GM12878 (cell line): Measurements from ENCODE around the gene GUK1. TPM values are rescaled to one million over a fixed set of nuclear protein-coding genes. Genes with fewer than 3 reads are reported as not detected.

ENCODE experiments used
- ATF7 ChIP-seq: fragments of 450-650 bp; IDR thresholded peaks from 2 replicates; pipeline ENCODE4 v1.6.1; 2016; ENCODE audit warnings: low read depth, mild to moderate bottlenecking
- BACH1 ChIP-seq: fragments of 450-650 bp; IDR thresholded peaks from 2 replicates; pipeline ENCODE4 v1.6.1; 2017; ENCODE audit warnings: mild to moderate bottlenecking, borderline replicate concordance
- BHLHE40 ChIP-seq, 2 experiments: fragments of 450-650 bp in 1 of 2; IDR thresholded peaks; 2 replicates each; pipeline ENCODE4 v1.6.1; 2011 to 2017; ENCODE audit warnings: low read depth in 2 of 2, borderline replicate concordance in 1 of 2, improper control_type of control experiment in 1 of 2, low read length in 1 of 2, mild to moderate bottlenecking in 1 of 2
- CBX5 ChIP-seq: sonication (generic); IDR thresholded peaks from 2 replicates; pipeline ENCODE4 v1.6.1; 2016; ENCODE audit warnings: low read depth, moderate library complexity, mild to moderate bottlenecking, inconsistent platforms
- CHD4 ChIP-seq: fragments of 200-600 bp; sonication (generic); IDR thresholded peaks from 2 replicates; pipeline ENCODE4 v1.6.1; 2016; ENCODE audit warnings: mild to moderate bottlenecking
- CREB1 ChIP-seq: IDR thresholded peaks from 2 replicates; pipeline ENCODE4 v1.6.1; 2012; ENCODE audit warnings: low read depth, mild to moderate bottlenecking, inconsistent platforms
- JUND ChIP-seq: IDR thresholded peaks from 2 replicates; pipeline ENCODE4 v1.6.1; 2012; ENCODE audit warnings: low read depth, mild to moderate bottlenecking, low read length, improper control_type of control experiment, moderate library complexity
- KDM1A ChIP-seq: fragments of 200-600 bp; sonication (generic); IDR thresholded peaks from 2 replicates; pipeline ENCODE4 v1.6.1; 2016; ENCODE audit warnings: borderline replicate concordance
- MXI1 ChIP-seq: fragments of 150-350 bp; IDR thresholded peaks from 2 replicates; pipeline ENCODE4 v1.6.1; 2011; ENCODE audit warnings: low read depth, mild to moderate bottlenecking, inconsistent platforms, low read length, improper control_type of control experiment
- NBN ChIP-seq: fragments of 450-650 bp; IDR thresholded peaks from 2 replicates; pipeline ENCODE4 v1.6.1; 2016
- NFYB ChIP-seq: IDR thresholded peaks from 2 replicates; pipeline ENCODE4 v1.6.1; 2011; ENCODE audit warnings: low read depth, mild to moderate bottlenecking, low read length, improper control_type of control experiment, moderate library complexity; ENCODE audit not compliant: insufficient read depth
- NR2F1 ChIP-seq: fragments of 450-650 bp; conservative IDR thresholded peaks from 2 replicates; pipeline ENCODE4 v1.6.1; 2017; ENCODE audit warnings: mild to moderate bottlenecking
- PAX8 ChIP-seq: fragments of 450-650 bp; IDR thresholded peaks from 2 replicates; pipeline ENCODE4 v1.6.1; 2017; ENCODE audit warnings: mild to moderate bottlenecking, moderate library complexity
- PML ChIP-seq: IDR thresholded peaks from 2 replicates; pipeline ENCODE4 v1.6.1; 2012; ENCODE audit warnings: low read length, inconsistent platforms
- RUNX3 ChIP-seq: IDR thresholded peaks from 2 replicates; pipeline ENCODE4 v1.6.1; 2012; ENCODE audit warnings: low read length, inconsistent platforms
- SMAD5 ChIP-seq: IDR thresholded peaks from 2 replicates; pipeline ENCODE4 v1.6.1; 2016; ENCODE audit warnings: antibody characterized with exemption, low read depth
- SREBF1 ChIP-seq: IDR thresholded peaks from 2 replicates; pipeline ENCODE4 v1.6.1; 2012; ENCODE audit warnings: mild to moderate bottlenecking, low read length
- SREBF2 ChIP-seq: IDR thresholded peaks from 2 replicates; pipeline ENCODE4 v1.6.1; 2012; ENCODE audit warnings: mild to moderate bottlenecking, low read length
- YBX1 ChIP-seq: fragments of 450-650 bp; IDR thresholded peaks from 2 replicates; pipeline ENCODE4 v1.6.1; 2016; ENCODE audit warnings: antibody characterized with exemption
- polyA plus RNA-seq, 11 experiments: library from polyadenylated mRNA; depleted of rRNA in 4 of 11; unstranded in 6 of 11; stranded (reverse) in 5 of 11; fragments of >200 nt; fragmentation: Nextera tagmentation in 4 of 11; fragmentation: Illumina TruSeq in 1 of 11; extraction: Ambion mirVana in 4 of 11; extraction: Trizol in 1 of 11; gene quantifications; 1 replicate in 1 of 11; 2 replicates in 10 of 11; pipeline versions ENCODE4 v1.2.1 to v1.2.3, GENCODE V29; 2011 to 2016; ENCODE audit warnings: inconsistent platforms in 2 of 11, missing spikeins in 2 of 11, low read depth in 1 of 11
- total RNA-seq, 4 experiments: library from RNA; depleted of rRNA in 3 of 4; stranded (reverse); fragments of >200 nt in 3 of 4; fragmentation: Illumina TruSeq in 1 of 4; extraction: Trizol in 1 of 4; gene quantifications; 2 replicates each; pipeline versions ENCODE4 v1.2.1 to v1.2.3, GENCODE V29; 2013 to 2021
- TF ChIP-seq, protein P1 (sequence below): fragments of 450-650 bp; IDR thresholded peaks from 2 replicates; pipeline ENCODE4 v1.6.1; 2018; ENCODE audit warnings: borderline replicate concordance, mild to moderate bottlenecking; ENCODE audit not compliant: partially characterized antibody
- TF ChIP-seq, protein P2 (sequence below): fragments of 450-650 bp; IDR thresholded peaks from 2 replicates; pipeline ENCODE4 v1.6.1; 2016; ENCODE audit warnings: mild to moderate bottlenecking
- TF ChIP-seq, protein P3 (sequence below): IDR thresholded peaks from 2 replicates; pipeline ENCODE4 v1.6.1; 2011; ENCODE audit warnings: borderline replicate concordance, low read depth, mild to moderate bottlenecking, moderate library complexity, low read length; ENCODE audit not compliant: insufficient read depth, poor library complexity, severe bottlenecking
- TF ChIP-seq, protein P4 (sequence below): IDR thresholded peaks from 2 replicates; pipeline ENCODE4 v1.6.1; 2011; ENCODE audit warnings: mild to moderate bottlenecking, low read depth, low read length, moderate library complexity; ENCODE audit not compliant: insufficient replicate concordance
- TF ChIP-seq, protein P5 (sequence below): IDR thresholded peaks from 2 replicates; pipeline ENCODE4 v1.6.1; 2011; ENCODE audit warnings: low read depth, mild to moderate bottlenecking, low read length, moderate library complexity, borderline replicate concordance; ENCODE audit errors: extremely low read depth

Gene GUK1
- total and polyA plus RNA-seq, 10 of the 15 experiments (the other 5 are each of a cell fraction or from before 2014, with no cell fraction given): 6.3 to 357 (median 203) TPM

DNA sequence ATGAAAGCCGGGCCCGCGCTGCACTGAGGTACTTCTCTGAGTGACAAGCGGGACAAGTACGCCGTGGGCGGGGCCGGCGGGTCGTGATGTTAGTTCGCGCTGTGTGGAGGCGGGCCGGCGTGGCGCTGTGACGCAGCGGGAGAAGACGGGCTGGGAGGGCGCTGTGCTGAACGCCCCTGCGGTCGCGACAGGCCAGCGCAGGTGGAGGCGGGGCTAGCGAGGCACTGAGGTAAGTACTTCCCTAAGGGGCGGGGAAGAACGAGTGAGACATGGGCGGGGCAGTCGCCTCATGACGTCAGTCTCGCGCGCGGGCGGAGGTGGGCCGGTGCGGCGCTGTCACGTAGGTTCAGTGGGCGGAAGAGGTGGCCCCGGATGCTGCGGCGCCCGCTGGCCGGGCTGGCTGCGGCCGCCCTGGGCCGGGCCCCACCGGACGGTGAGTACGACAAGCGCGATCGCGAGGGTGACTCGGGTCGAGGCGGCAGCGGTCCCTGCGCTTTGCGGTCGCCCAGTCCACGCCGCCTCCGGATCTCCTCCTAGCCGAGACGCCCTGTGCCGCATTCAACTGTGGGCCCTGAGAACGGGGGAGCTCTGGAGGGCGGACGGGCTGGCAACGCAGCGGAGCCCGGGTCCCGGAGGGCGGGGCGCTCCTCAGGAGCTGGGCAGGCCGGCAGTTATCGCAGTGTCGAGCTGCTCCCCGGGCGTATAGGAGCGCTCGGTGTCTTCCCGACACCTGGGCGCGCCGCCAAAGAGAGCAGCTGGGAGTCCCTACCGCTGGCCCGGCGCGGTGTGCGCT lies at the start of gene GUK1 (continued):
- TF ChIP-seq, protein P1, sequence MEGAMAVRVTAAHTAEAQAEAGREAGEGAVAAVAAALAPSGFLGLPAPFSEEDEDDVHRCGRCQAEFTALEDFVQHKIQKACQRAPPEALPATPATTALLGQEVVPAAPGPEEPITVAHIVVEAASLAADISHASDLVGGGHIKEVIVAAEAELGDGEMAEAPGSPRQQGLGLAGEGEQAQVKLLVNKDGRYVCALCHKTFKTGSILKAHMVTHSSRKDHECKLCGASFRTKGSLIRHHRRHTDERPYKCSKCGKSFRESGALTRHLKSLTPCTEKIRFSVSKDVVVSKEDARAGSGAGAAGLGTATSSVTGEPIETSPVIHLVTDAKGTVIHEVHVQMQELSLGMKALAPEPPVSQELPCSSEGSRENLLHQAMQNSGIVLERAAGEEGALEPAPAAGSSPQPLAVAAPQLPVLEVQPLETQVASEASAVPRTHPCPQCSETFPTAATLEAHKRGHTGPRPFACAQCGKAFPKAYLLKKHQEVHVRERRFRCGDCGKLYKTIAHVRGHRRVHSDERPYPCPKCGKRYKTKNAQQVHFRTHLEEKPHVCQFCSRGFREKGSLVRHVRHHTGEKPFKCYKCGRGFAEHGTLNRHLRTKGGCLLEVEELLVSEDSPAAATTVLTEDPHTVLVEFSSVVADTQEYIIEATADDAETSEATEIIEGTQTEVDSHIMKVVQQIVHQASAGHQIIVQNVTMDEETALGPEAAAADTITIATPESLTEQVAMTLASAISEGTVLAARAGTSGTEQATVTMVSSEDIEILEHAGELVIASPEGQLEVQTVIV: peak; percentile 20
- TF ChIP-seq, protein P2, sequence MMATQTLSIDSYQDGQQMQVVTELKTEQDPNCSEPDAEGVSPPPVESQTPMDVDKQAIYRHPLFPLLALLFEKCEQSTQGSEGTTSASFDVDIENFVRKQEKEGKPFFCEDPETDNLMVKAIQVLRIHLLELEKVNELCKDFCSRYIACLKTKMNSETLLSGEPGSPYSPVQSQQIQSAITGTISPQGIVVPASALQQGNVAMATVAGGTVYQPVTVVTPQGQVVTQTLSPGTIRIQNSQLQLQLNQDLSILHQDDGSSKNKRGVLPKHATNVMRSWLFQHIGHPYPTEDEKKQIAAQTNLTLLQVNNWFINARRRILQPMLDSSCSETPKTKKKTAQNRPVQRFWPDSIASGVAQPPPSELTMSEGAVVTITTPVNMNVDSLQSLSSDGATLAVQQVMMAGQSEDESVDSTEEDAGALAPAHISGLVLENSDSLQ: peak; percentile 98
- TF ChIP-seq PML: no peak; the same call in 1 of the 2 replicates
- no peak for TF ChIP-seq SMAD5
- peak; percentile 59 to 71; a peak in 3 of 4 replicates for TF ChIP-seq BHLHE40 (IDR thresholded peaks at IDR 0.05; ENCODE audit: borderline replicate concordance in 1 of 2, low read depth in 2 of 2, low read length in 1 of 2)
- TF ChIP-seq NFYB: peak; percentile 60; the same call in 1 of the 2 replicates
- peak; percentile 97 for TF ChIP-seq CREB1
- TF ChIP-seq BACH1: peak; percentile 100
- peak; percentile 47; the same call in 1 of the 2 replicates for TF ChIP-seq MXI1
- TF ChIP-seq PAX8: no peak
- no peak for TF ChIP-seq YBX1
- TF ChIP-seq SREBF1: no peak
- TF ChIP-seq, protein P3, sequence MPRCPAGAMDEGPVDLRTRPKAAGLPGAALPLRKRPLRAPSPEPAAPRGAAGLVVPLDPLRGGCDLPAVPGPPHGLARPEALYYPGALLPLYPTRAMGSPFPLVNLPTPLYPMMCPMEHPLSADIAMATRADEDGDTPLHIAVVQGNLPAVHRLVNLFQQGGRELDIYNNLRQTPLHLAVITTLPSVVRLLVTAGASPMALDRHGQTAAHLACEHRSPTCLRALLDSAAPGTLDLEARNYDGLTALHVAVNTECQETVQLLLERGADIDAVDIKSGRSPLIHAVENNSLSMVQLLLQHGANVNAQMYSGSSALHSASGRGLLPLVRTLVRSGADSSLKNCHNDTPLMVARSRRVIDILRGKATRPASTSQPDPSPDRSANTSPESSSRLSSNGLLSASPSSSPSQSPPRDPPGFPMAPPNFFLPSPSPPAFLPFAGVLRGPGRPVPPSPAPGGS: no peak
- TF ChIP-seq CHD4: no peak
- no peak for TF ChIP-seq SREBF2
- peak; percentile 71 for TF ChIP-seq RUNX3
- TF ChIP-seq JUND: 0 out of 2 replicates have a peak, but pooled peaks have one; percentile 14
- no peak for TF ChIP-seq CBX5
- TF ChIP-seq ATF7: peak; percentile 95
- TF ChIP-seq, protein P4, sequence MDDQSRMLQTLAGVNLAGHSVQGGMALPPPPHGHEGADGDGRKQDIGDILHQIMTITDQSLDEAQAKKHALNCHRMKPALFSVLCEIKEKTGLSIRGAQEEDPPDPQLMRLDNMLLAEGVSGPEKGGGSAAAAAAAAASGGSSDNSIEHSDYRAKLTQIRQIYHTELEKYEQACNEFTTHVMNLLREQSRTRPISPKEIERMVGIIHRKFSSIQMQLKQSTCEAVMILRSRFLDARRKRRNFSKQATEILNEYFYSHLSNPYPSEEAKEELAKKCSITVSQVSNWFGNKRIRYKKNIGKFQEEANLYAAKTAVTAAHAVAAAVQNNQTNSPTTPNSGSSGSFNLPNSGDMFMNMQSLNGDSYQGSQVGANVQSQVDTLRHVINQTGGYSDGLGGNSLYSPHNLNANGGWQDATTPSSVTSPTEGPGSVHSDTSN: peak; percentile 92
- TF ChIP-seq NR2F1: peak; percentile 58; the same call in 1 of the 2 replicates
- TF ChIP-seq, protein P5, sequence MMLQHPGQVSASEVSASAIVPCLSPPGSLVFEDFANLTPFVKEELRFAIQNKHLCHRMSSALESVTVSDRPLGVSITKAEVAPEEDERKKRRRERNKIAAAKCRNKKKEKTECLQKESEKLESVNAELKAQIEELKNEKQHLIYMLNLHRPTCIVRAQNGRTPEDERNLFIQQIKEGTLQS: no peak
- no peak for TF ChIP-seq KDM1A
- TF ChIP-seq NBN: peak; percentile 97
